HepG2 (cell line): Measurements from ENCODE around the gene CHIC2. TPM values are rescaled to one million over a fixed set of nuclear protein-coding genes. Genes with fewer than 3 reads are reported as not detected.

Source experiments
- AFF4 ChIP-seq: sonication (generic); formaldehyde crosslinking; IDR thresholded peaks from 2 replicates; pipeline ENCODE4 v1.4.0; 2020; ENCODE audit warnings: missing genetic modification reagents
- AKAP8 ChIP-seq: sonication (generic); formaldehyde crosslinking; IDR thresholded peaks from 2 replicates; pipeline ENCODE4 v1.5.1; 2020; ENCODE audit warnings: mild to moderate bottlenecking, missing genetic modification reagents
- EZH2 ChIP-seq: conservative IDR thresholded peaks from 2 replicates; pipeline ENCODE4 v1.6.1; 2012; ENCODE audit warnings: mild to moderate bottlenecking, low read depth, low read length, moderate library complexity
- NAIF1 ChIP-seq: sonication (generic); formaldehyde crosslinking; IDR thresholded peaks from 2 replicates; pipeline ENCODE4 v1.5.0; 2020; ENCODE audit warnings: mild to moderate bottlenecking, missing genetic modification reagents, borderline replicate concordance
- NCOA1 ChIP-seq: sonication (generic); formaldehyde crosslinking; IDR thresholded peaks from 2 replicates; pipeline ENCODE4 v1.9.0; 2021; ENCODE audit warnings: missing genetic modification reagents
- NCOR1 ChIP-seq: fragments of 200-600 bp; sonication (generic); IDR thresholded peaks from 2 replicates; pipeline ENCODE4 v1.7.0; 2017; ENCODE audit warnings: antibody characterized with exemption, low read length, borderline replicate concordance
- NFYC ChIP-seq: IDR thresholded peaks from 2 replicates; pipeline ENCODE4 v1.6.1; 2016; ENCODE audit warnings: missing genetic modification reagents, missing compliant biosample characterization
- NONO ChIP-seq, 2 experiments: fragments of 450-650 bp in 1 of 2; sonication (generic) in 1 of 2; formaldehyde crosslinking in 1 of 2; IDR thresholded peaks in 1 of 2; conservative IDR thresholded peaks in 1 of 2; 2 replicates each; pipeline versions ENCODE4 v1.6.1 to v1.8.0; 2017 to 2022; ENCODE audit warnings: mild to moderate bottlenecking in 1 of 2, missing genetic modification reagents in 1 of 2, moderate library complexity in 1 of 2
- POLR2A ChIP-seq, 2 experiments: IDR thresholded peaks; 2 replicates each; pipeline ENCODE4 v1.6.1; 2011; ENCODE audit warnings: low read depth in 2 of 2, low read length in 2 of 2, mild to moderate bottlenecking in 1 of 2, moderate library complexity in 1 of 2; ENCODE audit not compliant: insufficient read depth in 1 of 2
- PTBP1 ChIP-seq: fragments of 200-400 bp; formaldehyde crosslinking; IDR thresholded peaks from 2 replicates; pipeline ENCODE4 v1.6.1; 2018; ENCODE audit warnings: low read length, low read depth; ENCODE audit not compliant: poor library complexity, severe bottlenecking
- SMAD9 ChIP-seq: sonication (generic); formaldehyde crosslinking; IDR thresholded peaks from 2 replicates; pipeline ENCODE4 v1.5.1; 2020; ENCODE audit warnings: mild to moderate bottlenecking, missing genetic modification reagents
- TGIF2 ChIP-seq: IDR thresholded peaks from 2 replicates; pipeline ENCODE4 v1.6.1; 2016; ENCODE audit warnings: control low read depth, missing compliant biosample characterization
- TMF1 ChIP-seq: sonication (generic); formaldehyde crosslinking; IDR thresholded peaks from 2 replicates; pipeline ENCODE4 v1.8.1; 2022; ENCODE audit warnings: low read depth, missing genetic modification reagents
- TP53 ChIP-seq: sonication (generic); formaldehyde crosslinking; conservative IDR thresholded peaks from 2 replicates; pipeline ENCODE4 v1.4.0; 2020; ENCODE audit warnings: missing genetic modification reagents
- ZBTB2 ChIP-seq: sonication (generic); formaldehyde crosslinking; IDR thresholded peaks from 2 replicates; pipeline ENCODE4 v1.8.0; 2022; ENCODE audit warnings: low read depth, missing genetic modification reagents
- ZNF768 ChIP-seq: sonication (generic); formaldehyde crosslinking; IDR thresholded peaks from 2 replicates; pipeline ENCODE4 v1.4.0; 2020; ENCODE audit warnings: missing genetic modification reagents
- polyA plus RNA-seq, 8 experiments: library from polyadenylated mRNA; depleted of rRNA in 3 of 8; stranded (reverse) in 7 of 8; unstranded in 1 of 8; fragments of >200 nt; fragmentation: Illumina TruSeq in 4 of 8; extraction: Trizol in 4 of 8; gene quantifications; 2 replicates each; pipeline versions ENCODE4 v1.2.1 to v1.2.3, GENCODE V29; 2011 to 2016; ENCODE audit warnings: low read depth in 4 of 8, missing spikeins in 1 of 8, mixed read lengths in 1 of 8; ENCODE audit not compliant: insufficient read depth in 1 of 8
- total RNA-seq, 5 experiments: library from RNA; depleted of rRNA; stranded (reverse); fragments of >200 nt; fragmentation: Illumina TruSeq; extraction: Trizol; gene quantifications; 2 replicates each; pipeline ENCODE4 v1.2.3, GENCODE V29; 2016; ENCODE audit warnings: low read depth in 1 of 5
- TF ChIP-seq, protein P1 (sequence below): IDR thresholded peaks from 2 replicates; pipeline ENCODE4 v1.6.1; 2016; ENCODE audit warnings: missing biosample characterization, missing genetic modification reagents, low read depth
- TF ChIP-seq, protein P2 (sequence below): sonication (generic); formaldehyde crosslinking; IDR thresholded peaks from 2 replicates; pipeline ENCODE4 v1.9.0; 2021; ENCODE audit warnings: missing genetic modification reagents, mild to moderate bottlenecking, borderline replicate concordance
- TF ChIP-seq, protein P3 (sequence below): sonication (generic); formaldehyde crosslinking; IDR thresholded peaks from 2 replicates; pipeline ENCODE4 v1.4.0; 2020; ENCODE audit warnings: mild to moderate bottlenecking, missing genetic modification reagents

Gene CHIC2
- total and polyA plus RNA-seq, 2 of the 13 experiments (the other 11 are each of a cell fraction or from before 2014, with no cell fraction given): 10.0 to 17.2 TPM

- TF ChIP-seq, protein P1, sequence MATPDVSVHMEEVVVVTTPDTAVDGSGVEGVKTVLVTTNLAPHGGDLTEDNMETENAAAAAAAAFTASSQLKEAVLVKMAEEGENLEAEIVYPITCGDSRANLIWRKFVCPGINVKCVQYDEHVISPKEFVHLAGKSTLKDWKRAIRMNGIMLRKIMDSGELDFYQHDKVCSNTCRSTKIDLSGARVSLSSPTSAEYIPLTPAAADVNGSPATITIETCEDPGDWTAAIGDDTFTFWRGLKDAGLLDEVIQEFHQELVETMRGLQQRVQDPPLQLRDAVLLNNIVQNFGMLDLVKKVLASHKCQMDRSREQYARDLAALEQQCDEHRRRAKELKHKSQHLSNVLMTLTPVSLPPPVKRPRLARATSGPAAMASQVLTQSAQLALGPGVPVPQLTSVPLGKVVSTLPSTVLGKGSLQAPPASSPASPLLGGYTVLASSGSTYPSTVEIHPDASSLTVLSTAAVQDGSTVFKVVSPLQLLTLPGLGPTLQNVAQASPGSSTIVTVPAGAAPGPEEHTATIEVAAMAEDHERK (CRISPR knock-in tag): no peak
- TF ChIP-seq TP53 (CRISPR knock-in tag) (no peak; the same call in 1 of the 2 replicates), POLR2A (IDR thresholded peaks at IDR 0.05; ENCODE audit: insufficient read depth in 1 of 2, low read depth in 2 of 2, low read length in 2 of 2) (peak; percentile 82 to 88), EZH2 (no peak), NFYC (CRISPR knock-in tag) (no peak; the same call in 1 of the 2 replicates), TGIF2 (CRISPR knock-in tag) (no peak; the same call in 1 of the 2 replicates), AKAP8 (no peak), ZBTB2 (CRISPR knock-in tag) (peak; percentile 30; the same call in 1 of the 2 replicates), NCOR1 (no peak), NONO (IDR thresholded peaks at IDR 0.05) (no peak), NONO (CRISPR knock-in tag; conservative IDR thresholded peaks at IDR 0.05) (0 out of 2 replicates have a peak, but pooled peaks have one; percentile 30), PTBP1 (no peak), NCOA1 (0 out of 2 replicates have a peak, but pooled peaks have one; percentile 55), TMF1 (CRISPR knock-in tag) (no peak; the same call in 1 of the 2 replicates), NAIF1 (CRISPR knock-in tag) (no peak), AFF4 (CRISPR knock-in tag) (no peak), ZNF768 (no peak), SMAD9 (CRISPR knock-in tag) (no peak)
- TF ChIP-seq, protein P2, sequence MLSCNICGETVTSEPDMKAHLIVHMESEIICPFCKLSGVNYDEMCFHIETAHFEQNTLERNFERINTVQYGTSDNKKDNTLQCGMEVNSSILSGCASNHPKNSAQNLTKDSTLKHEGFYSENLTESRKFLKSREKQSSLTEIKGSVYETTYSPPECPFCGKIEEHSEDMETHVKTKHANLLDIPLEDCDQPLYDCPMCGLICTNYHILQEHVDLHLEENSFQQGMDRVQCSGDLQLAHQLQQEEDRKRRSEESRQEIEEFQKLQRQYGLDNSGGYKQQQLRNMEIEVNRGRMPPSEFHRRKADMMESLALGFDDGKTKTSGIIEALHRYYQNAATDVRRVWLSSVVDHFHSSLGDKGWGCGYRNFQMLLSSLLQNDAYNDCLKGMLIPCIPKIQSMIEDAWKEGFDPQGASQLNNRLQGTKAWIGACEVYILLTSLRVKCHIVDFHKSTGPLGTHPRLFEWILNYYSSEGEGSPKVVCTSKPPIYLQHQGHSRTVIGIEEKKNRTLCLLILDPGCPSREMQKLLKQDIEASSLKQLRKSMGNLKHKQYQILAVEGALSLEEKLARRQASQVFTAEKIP (CRISPR knock-in tag): no peak
- TF ChIP-seq, protein P3, sequence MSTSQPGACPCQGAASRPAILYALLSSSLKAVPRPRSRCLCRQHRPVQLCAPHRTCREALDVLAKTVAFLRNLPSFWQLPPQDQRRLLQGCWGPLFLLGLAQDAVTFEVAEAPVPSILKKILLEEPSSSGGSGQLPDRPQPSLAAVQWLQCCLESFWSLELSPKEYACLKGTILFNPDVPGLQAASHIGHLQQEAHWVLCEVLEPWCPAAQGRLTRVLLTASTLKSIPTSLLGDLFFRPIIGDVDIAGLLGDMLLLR (CRISPR knock-in tag): peak; percentile 45; the same call in 1 of the 2 replicates
Observed at GRCh38 chr4:54064317-54065111, at the start of gene CHIC2 (continued).
